ENCODE data around the gene TMOD2.

TMOD2 gene

GRCh38 chr15:51768018-51768417 lies 16.6 kb downstream of the TMOD2 start:
- Histone ChIP-seq H3K36me3 (peaks cover 24 to 63% (median 47%) of the 10 kb centered on the region in 11 experiments; a peak in 21 of 22 replicates), H3K27ac (peak overlapping the region in 9 of 11 experiments; percentile 7 to 70 (median 33); a peak in 13 of 22 replicates), H3K27me3 (no peaks in the 10 kb centered on the region), H3K9ac (peak overlapping the region in 3 of 11 experiments; percentile 2 to 20 (median 9); a peak in 2 of 22 replicates), H3K4me2 (peak overlapping the region; percentile 43 to 78 (median 69)), H3K4me3 (no peak overlapping the region), H4K20me1 (peaks cover 0 to 37% (median 0%) of the 10 kb centered on the region in 11 experiments; a peak in 2 of 22 replicates), H3K4me1 (peaks cover 24 to 43% (median 27%) of the 10 kb centered on the region in 10 experiments), H3K9me3 (replicated peaks in 1 of 11) (peaks cover 0 to 6% (median 0%) of the 10 kb centered on the region in 11 experiments; a peak in 1 of 22 replicates)
- no peak for TF ChIP-seq Cebpa-rat (IDR thresholded peaks at IDR 0.05)

GRCh38 chr15:51770902-51771301 lies 19.5 kb downstream of the TMOD2 start:
- no peak overlapping the region for H3K27ac ChIP-seq

GRCh38 chr15:51771773-51772172 lies 20.4 kb downstream of the TMOD2 start:
- no peak overlapping the region for H3K4me3 ChIP-seq
- H3K27ac ChIP-seq: no peak overlapping the region
- H3K4me2 ChIP-seq: peak overlapping the region in 2 of 11 experiments; percentile 53; a peak in 3 of 22 replicates
- no peak for TF ChIP-seq Cebpa-rat (IDR thresholded peaks at IDR 0.05)
- H3K9ac ChIP-seq: no peak overlapping the region
- H3K9me3 ChIP-seq (replicated peaks in 1 of 11): peaks cover 0 to 6% (median 0%) of the 10 kb centered on the region in 11 experiments; a peak in 1 of 22 replicates
- H3K36me3 ChIP-seq: peaks cover 41 to 92% (median 70%) of the 10 kb centered on the region in 11 experiments
- peaks cover 0 to under 1% (median 0%) of the 10 kb centered on the region in 11 experiments; a peak in 2 of 22 replicates for H4K20me1 ChIP-seq
- H3K4me1 ChIP-seq: peaks cover 13 to 38% (median 16%) of the 10 kb centered on the region in 10 experiments
- no peaks in the 10 kb centered on the region for H3K27me3 ChIP-seq

More at GRCh38 chr15:51770902-51771301, 19.5 kb downstream of the TMOD2 start:
- Histone ChIP-seq H3K9ac (no peak overlapping the region), H3K4me2 (peak overlapping the region in 2 of 11 experiments; percentile 53; a peak in 4 of 22 replicates), H4K20me1 (peaks cover 0 to 9% (median 0%) of the 10 kb centered on the region in 11 experiments; a peak in 2 of 22 replicates), H3K4me1 (peaks cover 21 to 38% (median 24%) of the 10 kb centered on the region in 10 experiments), H3K36me3 (peaks cover 42 to 92% (median 70%) of the 10 kb centered on the region in 11 experiments), H3K9me3 (replicated peaks in 1 of 11) (peaks cover 0 to 6% (median 0%) of the 10 kb centered on the region in 11 experiments; a peak in 1 of 22 replicates), H3K27me3 (no peaks in the 10 kb centered on the region), H3K4me3 (no peak overlapping the region)
- TF ChIP-seq Cebpa-rat (IDR thresholded peaks at IDR 0.05): no peak

- Histone ChIP-seq H3K27me3 (no peaks in the 10 kb centered on the region), H3K36me3 (peaks cover 22 to 83% (median 47%) of the 10 kb centered on the region in 11 experiments), H4K20me1 (no peaks in the 10 kb centered on the region; a peak in 2 of 22 replicates), H3K4me2 (no peak overlapping the region), H3K27ac (no peak overlapping the region), H3K4me1 (peaks cover 0 to 28% (median 0%) of the 10 kb centered on the region in 10 experiments; a peak in 7 of 20 replicates), H3K9me3 (replicated peaks in 1 of 11) (no peaks in the 10 kb centered on the region), H3K9ac (no peak overlapping the region), H3K4me3 (no peak overlapping the region)
- no peak for TF ChIP-seq Cebpa-rat (IDR thresholded peaks at IDR 0.05)
Observed at GRCh38 chr15:51774916-51775315, 23.5 kb downstream of the TMOD2 start.

- Histone ChIP-seq H3K9ac (no peak overlapping the region), H3K27ac (no peak overlapping the region), H3K9me3 (replicated peaks in 1 of 11) (no peaks in the 10 kb centered on the region), H3K4me2 (peak overlapping the region in 3 of 11 experiments; percentile 23 to 55 (median 24); a peak in 5 of 22 replicates), H3K27me3 (no peaks in the 10 kb centered on the region), H4K20me1 (no peaks in the 10 kb centered on the region; a peak in 1 of 22 replicates), H3K36me3 (peaks cover 23 to 83% (median 48%) of the 10 kb centered on the region in 11 experiments), H3K4me3 (no peak overlapping the region), H3K4me1 (peaks cover 0 to 20% (median 0%) of the 10 kb centered on the region in 10 experiments; a peak in 7 of 20 replicates)
- no peak for TF ChIP-seq Cebpa-rat (IDR thresholded peaks at IDR 0.05)
Observed at GRCh38 chr15:51775967-51776816, 24.8 kb downstream of the TMOD2 start.

GRCh38 chr15:51776952-51777569 lies 25.7 kb downstream of the TMOD2 start:
- Histone ChIP-seq H3K9ac (no peak overlapping the region), H4K20me1 (no peaks in the 10 kb centered on the region; a peak in 1 of 22 replicates), H3K36me3 (peaks cover 31 to 83% (median 49%) of the 10 kb centered on the region in 11 experiments), H3K4me2 (peak overlapping the region in 2 of 11 experiments; percentile 24 to 55; a peak in 4 of 22 replicates), H3K27me3 (no peaks in the 10 kb centered on the region), H3K4me1 (peaks cover 0 to 11% (median 0%) of the 10 kb centered on the region in 10 experiments; a peak in 7 of 20 replicates), H3K27ac (no peak overlapping the region), H3K9me3 (replicated peaks in 1 of 11) (peaks cover 0 to 8% (median 2%) of the 10 kb centered on the region in 11 experiments; a peak in 11 of 22 replicates), H3K4me3 (no peak overlapping the region)
- no peak for TF ChIP-seq Cebpa-rat (IDR thresholded peaks at IDR 0.05)

GRCh38 chr15:51780636-51781035 lies 29.2 kb downstream of the TMOD2 start:
- Histone ChIP-seq H3K36me3 (peaks cover 41 to 82% (median 50%) of the 10 kb centered on the region in 11 experiments), H3K4me2 (no peak overlapping the region), H4K20me1 (no peaks in the 10 kb centered on the region; a peak in 1 of 22 replicates), H3K4me1 (peaks cover 0 to 11% (median 0%) of the 10 kb centered on the region in 10 experiments; a peak in 7 of 20 replicates), H3K4me3 (no peak overlapping the region), H3K27ac (no peak overlapping the region), H3K9me3 (replicated peaks in 1 of 11) (peaks cover 10 to 33% (median 22%) of the 10 kb centered on the region in 11 experiments), H3K27me3 (no peaks in the 10 kb centered on the region), H3K9ac (no peak overlapping the region)
- no peak for TF ChIP-seq Cebpa-rat (IDR thresholded peaks at IDR 0.05)

GRCh38 chr15:51781506-51781905 lies 30.1 kb downstream of the TMOD2 start:
- Histone ChIP-seq H3K36me3 (peaks cover 47 to 86% (median 59%) of the 10 kb centered on the region in 11 experiments), H4K20me1 (no peaks in the 10 kb centered on the region; a peak in 1 of 22 replicates), H3K4me3 (no peak overlapping the region), H3K9ac (no peak overlapping the region), H3K27me3 (no peaks in the 10 kb centered on the region), H3K9me3 (replicated peaks in 1 of 11) (peaks cover 10 to 38% (median 28%) of the 10 kb centered on the region in 11 experiments), H3K4me2 (no peak overlapping the region), H3K4me1 (peaks cover 0 to 5% (median 0%) of the 10 kb centered on the region in 10 experiments; a peak in 7 of 20 replicates), H3K27ac (no peak overlapping the region)
- no peak for TF ChIP-seq Cebpa-rat (IDR thresholded peaks at IDR 0.05)

All from BLaER1 treated with 17β-estradiol and CSF1 and Interleukin-3, amounts not matched to agents 10 nM and 100 nM (cell line).